SK-N-SH (cell line): ENCODE results near the gene NBL1. TPM values are rescaled to one million over a fixed set of nuclear protein-coding genes. Genes with fewer than 3 reads are reported as not detected.

ENCODE experiments used
- CTCF ChIA-PET: fragments of 300-600, 350-600 bp; formaldehyde crosslinking; extraction: SDS; loops from one replicate; lab custom pipeline; 2021; lab: Yijun Ruan, JAX
- POLR2A ChIA-PET: fragments of 350-600 bp; sonication (Branson Sonifier 250); formaldehyde crosslinking; extraction: SDS; loops from one replicate; lab custom pipeline; 2020; ENCODE audit warnings: antibody characterized with exemption, inconsistent platforms; lab: Yijun Ruan, JAX
- DNase-seq: peaks from one replicate; pipeline ENCODE4 v3.0.0; 2012
- H2AFZ ChIP-seq: fragments of 200-600 bp; sonication (generic); 2 replicates; pipeline ENCODE4 v1.8.1; 2016; ENCODE audit warnings: antibody characterized with exemption, mild to moderate bottlenecking, low read depth
- H3F3A ChIP-seq: fragments of 200-600 bp; sonication (generic); replicated peaks from 2 replicates; pipeline ENCODE3; 2016; ENCODE audit warnings: antibody characterized with exemption, mild to moderate bottlenecking; ENCODE audit not compliant: insufficient read depth
- H3K27ac ChIP-seq, 2 experiments: fragments of 200-500 bp in 1 of 2; fragments of 200-600 bp in 1 of 2; sonication (Bioruptor generic) in 1 of 2; sonication (generic), shearing (Covaris generic) in 1 of 2; 2 replicates each; pipeline versions ENCODE4 v1.5.1 to v1.6.1; 2014 to 2016; ENCODE audit warnings: low read depth in 2 of 2, inconsistent platforms in 1 of 2, low read length in 1 of 2, mild to moderate bottlenecking in 1 of 2, mixed read lengths in 1 of 2
- H3K27me3 ChIP-seq: fragments of 200-600 bp; sonication (generic), shearing (Covaris generic); 2 replicates; pipeline ENCODE4 v1.6.1; 2016; ENCODE audit warnings: mixed run types; ENCODE audit not compliant: insufficient read depth
- H3K36me3 ChIP-seq, 2 experiments: fragments of 200-500 bp in 1 of 2; fragments of 200-600 bp in 1 of 2; sonication (Bioruptor generic) in 1 of 2; sonication (generic) in 1 of 2; replicated peaks in 1 of 2; 2 replicates each; pipeline versions ENCODE3 to v1.5.1; 2014 to 2016; ENCODE audit warnings: low read length in 1 of 2, mild to moderate bottlenecking in 1 of 2; ENCODE audit not compliant: insufficient read depth in 2 of 2, control insufficient read depth in 1 of 2
- H3K4me1 ChIP-seq, 2 experiments: fragments of 200-500 bp in 1 of 2; fragments of 200-600 bp in 1 of 2; sonication (Bioruptor generic) in 1 of 2; sonication (generic), shearing (Covaris generic) in 1 of 2; 2 replicates each; pipeline versions ENCODE4 v1.5.1 to v1.6.1; 2014 to 2016; ENCODE audit warnings: low read depth in 1 of 2, low read length in 1 of 2, mixed run types in 1 of 2; ENCODE audit not compliant: insufficient read depth in 2 of 2, control insufficient read depth in 1 of 2
- H3K4me2 ChIP-seq: fragments of 200-600 bp; sonication (generic), shearing (Covaris generic); 2 replicates; pipeline ENCODE4 v1.6.1; 2017; ENCODE audit warnings: mixed run types
- H3K4me3 ChIP-seq, 2 experiments: fragments of 200-500 bp in 1 of 2; fragments of 200-600 bp in 1 of 2; sonication (Bioruptor generic) in 1 of 2; sonication (generic), shearing (Covaris generic) in 1 of 2; 2 replicates each; pipeline versions ENCODE4 v1.5.1 to v1.8.1; 2014 to 2016; ENCODE audit warnings: low read depth in 2 of 2, inconsistent platforms in 1 of 2, low read length in 1 of 2, mild to moderate bottlenecking in 1 of 2, mixed read lengths in 1 of 2, moderate library complexity in 1 of 2
- H3K79me2 ChIP-seq: fragments of 200-600 bp; sonication (generic); 2 replicates; pipeline ENCODE4 v1.8.1; 2017; ENCODE audit warnings: mild to moderate bottlenecking; ENCODE audit not compliant: insufficient read depth
- H3K9ac ChIP-seq: fragments of 200-600 bp; sonication (generic); 2 replicates; pipeline ENCODE4 v1.6.1; 2017; ENCODE audit warnings: mixed run types
- H3K9me2 ChIP-seq: fragments of 200-600 bp; sonication (generic); 2 replicates; pipeline ENCODE4 v1.6.1; 2017; ENCODE audit warnings: mixed run types
- H3K9me3 ChIP-seq: fragments of 200-600 bp; sonication (generic); 2 replicates; pipeline ENCODE4 v1.6.1; 2017; ENCODE audit warnings: mixed run types, mild to moderate bottlenecking, moderate library complexity
- H4K20me1 ChIP-seq: fragments of 200-600 bp; sonication (generic); 2 replicates; pipeline ENCODE4 v1.6.1; 2017; ENCODE audit warnings: mild to moderate bottlenecking, mixed run types; ENCODE audit not compliant: insufficient read depth
- CHD2 ChIP-seq: fragments of 150-350 bp; IDR thresholded peaks from 2 replicates; pipeline ENCODE4 v1.6.1; 2018; ENCODE audit warnings: low read length; ENCODE audit not compliant: partially characterized antibody
- CTCF ChIP-seq: fragments of 200-600 bp; sonication (generic); IDR thresholded peaks from 2 replicates; pipeline ENCODE4 v1.6.1; 2017; ENCODE audit warnings: antibody characterized with exemption, mild to moderate bottlenecking, moderate library complexity
- ELF1 ChIP-seq: IDR thresholded peaks from 2 replicates; pipeline ENCODE4 v1.4.0; 2012
- EP300 ChIP-seq, 2 experiments: IDR thresholded peaks; 2 replicates each; pipeline versions ENCODE4 v1.4.0 to v1.6.1; 2012; ENCODE audit warnings: borderline replicate concordance in 1 of 2, low read depth in 1 of 2, low read length in 1 of 2
- EZH2phosphoT487 ChIP-seq: fragments of 200-600 bp; sonication (generic); IDR thresholded peaks from 2 replicates; pipeline ENCODE4 v1.6.1; 2017; ENCODE audit warnings: low read depth, mixed run types, mild to moderate bottlenecking, antibody characterized with exemption, moderate library complexity, borderline replicate concordance
- FOSL2 ChIP-seq: IDR thresholded peaks from 2 replicates; pipeline ENCODE4 v1.4.0; 2012; ENCODE audit warnings: low read depth, mild to moderate bottlenecking, moderate library complexity, borderline replicate concordance
- FOXM1 ChIP-seq: IDR thresholded peaks from 2 replicates; pipeline ENCODE4 v1.4.0; 2012; ENCODE audit warnings: low read depth, mild to moderate bottlenecking
- GABPA ChIP-seq: IDR thresholded peaks from 2 replicates; pipeline ENCODE4 v1.4.0; 2012; ENCODE audit warnings: low read depth, mild to moderate bottlenecking
- JUND ChIP-seq: IDR thresholded peaks from 2 replicates; pipeline ENCODE4 v1.4.0; 2012
- MEF2A ChIP-seq: IDR thresholded peaks from 2 replicates; pipeline ENCODE4 v1.4.0; 2012; ENCODE audit warnings: low read depth, borderline replicate concordance
- MXI1 ChIP-seq: IDR thresholded peaks from 2 replicates; pipeline ENCODE4 v1.6.1; 2012; ENCODE audit warnings: mild to moderate bottlenecking, low read depth, low read length, improper control_type of control experiment
- NFIC ChIP-seq: IDR thresholded peaks from 2 replicates; pipeline ENCODE4 v1.4.0; 2012; ENCODE audit warnings: borderline replicate concordance
- NRF1 ChIP-seq: IDR thresholded peaks from 2 replicates; pipeline ENCODE4 v1.6.1; 2012; ENCODE audit warnings: low read depth, mild to moderate bottlenecking, low read length
- RAD21 ChIP-seq: IDR thresholded peaks from 2 replicates; pipeline ENCODE4 v1.6.1; 2012; ENCODE audit warnings: mild to moderate bottlenecking, low read length
- RCOR1 ChIP-seq: fragments of 150-350 bp; IDR thresholded peaks from 2 replicates; pipeline ENCODE4 v1.6.1; 2017; ENCODE audit warnings: antibody characterized with exemption, low read length
- RFX5 ChIP-seq: IDR thresholded peaks from 2 replicates; pipeline ENCODE4 v1.6.1; 2012; ENCODE audit warnings: mild to moderate bottlenecking, improper control_type of control experiment, low read length
- SIN3A ChIP-seq: IDR thresholded peaks from 2 replicates; pipeline ENCODE4 v1.6.1; 2012; ENCODE audit warnings: low read depth, mild to moderate bottlenecking, low read length, moderate library complexity, borderline replicate concordance
- TCF12 ChIP-seq: IDR thresholded peaks from 2 replicates; pipeline ENCODE4 v1.4.0; 2012
- YY1 ChIP-seq: IDR thresholded peaks from 2 replicates; pipeline ENCODE4 v1.4.0; 2012; ENCODE audit warnings: low read depth, mild to moderate bottlenecking
- WGBS: methylation state at CpG from one replicate; pipeline ENCODE4 v1.1.6; 2017; ENCODE audit warnings: low lambda C conversion rate; 5-methylcytosine and 5-hydroxymethylcytosine counted together
- polyA plus RNA-seq, 3 experiments: library from polyadenylated mRNA; depleted of rRNA; stranded (reverse); fragments of >200 nt; gene quantifications; 2 replicates each; pipeline ENCODE4 v1.2.3, GENCODE V29; 2012
- TF ChIP-seq, protein P1 (sequence below): IDR thresholded peaks from 2 replicates; pipeline ENCODE4 v1.4.0; 2012; ENCODE audit warnings: low read depth
- TF ChIP-seq, protein P2 (sequence below): IDR thresholded peaks from 2 replicates; pipeline ENCODE4; 2012
- TF ChIP-seq, protein P3 (sequence below): IDR thresholded peaks from 2 replicates; pipeline ENCODE4 v1.4.0; 2012; ENCODE audit warnings: low read depth, borderline replicate concordance
- TF ChIP-seq, protein P4 (sequence below): IDR thresholded peaks from 2 replicates; pipeline ENCODE4 v1.4.0; 2012; ENCODE audit warnings: low read depth, borderline replicate concordance
- TF ChIP-seq, protein P5 (sequence below): fragments of 150-350 bp; IDR thresholded peaks from 2 replicates; pipeline ENCODE4 v1.6.1; 2017; ENCODE audit warnings: antibody characterized with exemption, low read length, low read depth, borderline replicate concordance

The NBL1 gene
- polyA plus RNA-seq, 1 of the 3 experiments (the other 2 are of a cell fraction), result 36.1 TPM

DNA sequence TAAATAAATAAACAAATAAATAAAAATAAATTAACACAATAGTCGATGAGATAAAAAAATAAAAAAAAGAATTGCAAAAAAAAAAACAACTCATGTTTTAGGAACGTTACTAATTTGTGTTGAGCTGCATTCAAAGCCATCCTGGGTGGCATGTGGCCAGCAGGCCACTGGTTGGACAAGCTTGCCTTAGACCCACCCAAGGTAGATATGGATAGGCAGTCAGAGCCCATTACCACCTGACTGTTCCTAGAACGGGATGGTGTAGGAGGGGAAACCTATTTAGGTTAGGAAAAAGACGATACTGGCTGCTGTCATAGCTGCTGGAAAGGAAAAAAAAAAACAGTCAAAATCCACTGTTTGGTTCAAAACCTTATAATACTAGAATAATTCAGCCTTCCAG, 61.4 kb downstream of the NBL1 start:
- no peaks in the 10 kb centered on the region for H3K27me3 ChIP-seq
- CTCF ChIA-PET, result interaction anchor here (1.0 to 17.6 kb wide), 13 partner anchors 8 to 446 kb away, joined by 3 to 553 read pairs (median 7); partner anchors contain the start of genes HTR6, OTUD3 and RNF186
- no peak overlapping the region for H2AFZ ChIP-seq
- H3K9me3 ChIP-seq, result no peaks in the 10 kb centered on the region
- H4K20me1 ChIP-seq, result no peaks in the 10 kb centered on the region
- no peak for DNase-seq
- POLR2A ChIA-PET, result no interaction called here
- no peak overlapping the region for H3K4me2 ChIP-seq
- 62% methylated on average over 4 of the region's 4 CpGs for WGBS
- H3K79me2 ChIP-seq, result no peaks in the 10 kb centered on the region
- no peak overlapping the region for H3K27ac ChIP-seq
- no peaks in the 10 kb centered on the region for H3K9me2 ChIP-seq
- H3K36me3 ChIP-seq, result no peaks in the 10 kb centered on the region
- H3K9ac ChIP-seq, result no peak overlapping the region
- peaks cover 0 to 6% of the 10 kb centered on the region in 2 experiments; a peak in 1 of 4 replicates for H3K4me1 ChIP-seq
- no peak overlapping the region for H3K4me3 ChIP-seq
- H3F3A ChIP-seq, result no peaks in the 10 kb centered on the region
- TF ChIP-seq, protein P1, sequence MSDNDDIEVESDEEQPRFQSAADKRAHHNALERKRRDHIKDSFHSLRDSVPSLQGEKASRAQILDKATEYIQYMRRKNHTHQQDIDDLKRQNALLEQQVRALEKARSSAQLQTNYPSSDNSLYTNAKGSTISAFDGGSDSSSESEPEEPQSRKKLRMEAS, result no peak
- TF ChIP-seq GABPA, result no peak
- TF ChIP-seq CTCF, result no peak
- TF ChIP-seq EZH2phosphoT487, result no peak
- no peak for TF ChIP-seq ELF1
- no peak for TF ChIP-seq FOSL2
- TF ChIP-seq TCF12, result no peak
- TF ChIP-seq NFIC, result no peak
- TF ChIP-seq EP300 (IDR thresholded peaks at IDR 0.05; ENCODE audit: borderline replicate concordance in 1 of 2, low read depth in 1 of 2, low read length in 1 of 2), result no peak
- TF ChIP-seq CHD2, result no peak
- TF ChIP-seq, all 33 proteins: peak for 0

DNA sequence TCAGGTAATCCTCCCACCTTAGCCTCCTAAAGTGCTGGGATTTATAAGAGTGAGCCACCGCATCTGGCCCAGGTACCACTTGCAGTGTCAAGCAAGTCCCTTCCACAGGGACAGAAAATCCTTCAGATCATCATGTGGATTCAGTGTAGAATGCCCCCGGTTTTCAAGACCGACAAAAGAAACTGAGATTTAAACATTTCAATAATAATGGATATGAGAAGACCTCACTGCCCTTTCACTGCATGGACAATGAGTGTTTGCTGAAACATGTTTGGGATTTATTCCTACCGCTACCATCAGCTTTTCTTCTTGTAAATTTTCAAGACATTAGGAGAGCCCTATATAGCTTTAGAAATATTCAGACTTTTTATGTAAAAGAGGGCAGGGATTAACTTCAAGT, 62.0 kb downstream of the NBL1 start:
- H2AFZ ChIP-seq, result no peak overlapping the region
- WGBS, result 96% methylated on average over 4 of the region's 4 CpGs
- TF ChIP-seq YY1 (no peak), JUND (no peak), TCF12 (no peak), RCOR1 (no peak), RAD21 (no peak), RFX5 (no peak), NFIC (no peak), FOXM1 (no peak), NRF1 (no peak), GABPA (no peak), MXI1 (no peak), MEF2A (no peak), SIN3A (no peak)
- TF ChIP-seq, protein P2, sequence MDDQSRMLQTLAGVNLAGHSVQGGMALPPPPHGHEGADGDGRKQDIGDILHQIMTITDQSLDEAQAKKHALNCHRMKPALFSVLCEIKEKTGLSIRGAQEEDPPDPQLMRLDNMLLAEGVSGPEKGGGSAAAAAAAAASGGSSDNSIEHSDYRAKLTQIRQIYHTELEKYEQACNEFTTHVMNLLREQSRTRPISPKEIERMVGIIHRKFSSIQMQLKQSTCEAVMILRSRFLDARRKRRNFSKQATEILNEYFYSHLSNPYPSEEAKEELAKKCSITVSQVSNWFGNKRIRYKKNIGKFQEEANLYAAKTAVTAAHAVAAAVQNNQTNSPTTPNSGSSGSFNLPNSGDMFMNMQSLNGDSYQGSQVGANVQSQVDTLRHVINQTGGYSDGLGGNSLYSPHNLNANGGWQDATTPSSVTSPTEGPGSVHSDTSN, result no peak
- TF ChIP-seq, protein P3, sequence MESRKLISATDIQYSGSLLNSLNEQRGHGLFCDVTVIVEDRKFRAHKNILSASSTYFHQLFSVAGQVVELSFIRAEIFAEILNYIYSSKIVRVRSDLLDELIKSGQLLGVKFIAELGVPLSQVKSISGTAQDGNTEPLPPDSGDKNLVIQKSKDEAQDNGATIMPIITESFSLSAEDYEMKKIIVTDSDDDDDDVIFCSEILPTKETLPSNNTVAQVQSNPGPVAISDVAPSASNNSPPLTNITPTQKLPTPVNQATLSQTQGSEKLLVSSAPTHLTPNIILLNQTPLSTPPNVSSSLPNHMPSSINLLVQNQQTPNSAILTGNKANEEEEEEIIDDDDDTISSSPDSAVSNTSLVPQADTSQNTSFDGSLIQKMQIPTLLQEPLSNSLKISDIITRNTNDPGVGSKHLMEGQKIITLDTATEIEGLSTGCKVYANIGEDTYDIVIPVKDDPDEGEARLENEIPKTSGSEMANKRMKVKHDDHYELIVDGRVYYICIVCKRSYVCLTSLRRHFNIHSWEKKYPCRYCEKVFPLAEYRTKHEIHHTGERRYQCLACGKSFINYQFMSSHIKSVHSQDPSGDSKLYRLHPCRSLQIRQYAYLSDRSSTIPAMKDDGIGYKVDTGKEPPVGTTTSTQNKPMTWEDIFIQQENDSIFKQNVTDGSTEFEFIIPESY, result no peak
- TF ChIP-seq, protein P4, sequence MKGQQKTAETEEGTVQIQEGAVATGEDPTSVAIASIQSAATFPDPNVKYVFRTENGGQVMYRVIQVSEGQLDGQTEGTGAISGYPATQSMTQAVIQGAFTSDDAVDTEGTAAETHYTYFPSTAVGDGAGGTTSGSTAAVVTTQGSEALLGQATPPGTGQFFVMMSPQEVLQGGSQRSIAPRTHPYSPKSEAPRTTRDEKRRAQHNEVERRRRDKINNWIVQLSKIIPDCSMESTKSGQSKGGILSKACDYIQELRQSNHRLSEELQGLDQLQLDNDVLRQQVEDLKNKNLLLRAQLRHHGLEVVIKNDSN, result no peak
- TF ChIP-seq, protein P5, sequence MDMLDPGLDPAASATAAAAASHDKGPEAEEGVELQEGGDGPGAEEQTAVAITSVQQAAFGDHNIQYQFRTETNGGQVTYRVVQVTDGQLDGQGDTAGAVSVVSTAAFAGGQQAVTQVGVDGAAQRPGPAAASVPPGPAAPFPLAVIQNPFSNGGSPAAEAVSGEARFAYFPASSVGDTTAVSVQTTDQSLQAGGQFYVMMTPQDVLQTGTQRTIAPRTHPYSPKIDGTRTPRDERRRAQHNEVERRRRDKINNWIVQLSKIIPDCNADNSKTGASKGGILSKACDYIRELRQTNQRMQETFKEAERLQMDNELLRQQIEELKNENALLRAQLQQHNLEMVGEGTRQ, result no peak

More for the DNA sequence above, 62.0 kb downstream of the NBL1 start:
- H4K20me1 ChIP-seq, result no peaks in the 10 kb centered on the region
- DNase-seq, result no peak
- no peak overlapping the region for H3K4me3 ChIP-seq
- CTCF ChIA-PET, result interaction anchor here (0.6 to 17.6 kb wide), 7 partner anchors 7 to 176 kb away, joined by 3 to 553 read pairs (median 7); partner anchors contain the start of genes HTR6 and OTUD3
- H3K9me2 ChIP-seq, result no peaks in the 10 kb centered on the region
- peaks cover 0 to 6% of the 10 kb centered on the region in 2 experiments; a peak in 1 of 4 replicates for H3K4me1 ChIP-seq
- no peaks in the 10 kb centered on the region for H3K9me3 ChIP-seq
- H3F3A ChIP-seq, result no peaks in the 10 kb centered on the region
- H3K79me2 ChIP-seq, result no peaks in the 10 kb centered on the region
- H3K4me2 ChIP-seq, result no peak overlapping the region
- H3K27me3 ChIP-seq, result no peaks in the 10 kb centered on the region
- H3K27ac ChIP-seq, result no peak overlapping the region
- no peak overlapping the region for H3K9ac ChIP-seq
- no peaks in the 10 kb centered on the region for H3K36me3 ChIP-seq
- POLR2A ChIA-PET, result no interaction called here
